T follicular helper cell (primary cell): ENCODE data around the gene RHOH.
A peak's percentile ranks its signal among the peaks of the same experiment; 100 is the strongest.

Experiments used
- DNase-seq: peaks from one replicate; pipeline ENCODE4 v3.0.0-alpha.2; 2020; ENCODE audit warnings: low read depth

RHOH gene

GRCh38 chr4:40238008-40238699, 41.3 kb downstream of the RHOH start:
- no peak for DNase-seq

GRCh38 chr4:40238700-40239548, 42.1 kb downstream of the RHOH start:
- DNase-seq: peak; percentile 79

GRCh38 chr4:40240040-40240653, 43.3 kb downstream of the RHOH start:
- no peak for DNase-seq

- no peak for DNase-seq
Measured at GRCh38 chr4:40241026-40241425, 44.2 kb downstream of the RHOH start.

GRCh38 chr4:40241941-40242340, 45.1 kb downstream of the RHOH start:
- DNase-seq: peak; percentile 47

- no peak for DNase-seq
Measured at GRCh38 chr4:40243386-40243948, 46.6 kb downstream of the RHOH start.

GRCh38 chr4:40244606-40245005, 47.8 kb downstream of the RHOH start:
- DNase-seq: no peak

GRCh38 chr4:40245550-40245949, 48.7 kb downstream of the RHOH start:
- DNase-seq: no peak

- no peak for DNase-seq
Measured at GRCh38 chr4:40246011-40246900, 49.4 kb downstream of the RHOH start.

- no peak for DNase-seq
Measured at GRCh38 chr4:40246938-40247337, 50.1 kb downstream of the RHOH start.

GRCh38 chr4:40247350-40247749, 50.5 kb downstream of the RHOH start:
- no peak for DNase-seq

GRCh38 chr4:40251366-40251765, 54.5 kb downstream of the RHOH start:
- DNase-seq: no peak

GRCh38 chr4:40253906-40254305, 57.1 kb downstream of the RHOH start:
- DNase-seq: no peak

- DNase-seq: no peak
Measured at GRCh38 chr4:40254608-40255392, 58.0 kb downstream of the RHOH start.

- DNase-seq: no peak
Measured at GRCh38 chr4:40255393-40256281, 58.8 kb downstream of the RHOH start.

- DNase-seq: no peak
Measured at GRCh38 chr4:40256329-40256728, 59.5 kb downstream of the RHOH start.

GRCh38 chr4:40256817-40257216, 60.0 kb downstream of the RHOH start:
- no peak for DNase-seq

- DNase-seq: no peak
Measured at GRCh38 chr4:40258627-40259026, 61.8 kb downstream of the RHOH start.

GRCh38 chr4:40261231-40262076, 64.6 kb downstream of the RHOH start:
- DNase-seq: no peak
